ENCODE data around the gene RNH1. TPM values are rescaled to one million over a fixed set of nuclear protein-coding genes. Genes with fewer than 3 reads are reported as not detected.

RNH1 gene
- total RNA-seq, 4 donors from 2014 or later: 378 to 392 (median 383) TPM

- no peak for TF ChIP-seq POLR2A (IDR thresholded peaks at IDR 0.05)
- no peak for TF ChIP-seq POLR2AphosphoS5 (IDR thresholded peaks at IDR 0.05)
- TF ChIP-seq EP300 (IDR thresholded peaks at IDR 0.05): no peak
- no peak for TF ChIP-seq CTCF (IDR thresholded peaks at IDR 0.05)
- H3K4me3 ChIP-seq: peak overlapping the region; percentile 91
- H3K36me3 ChIP-seq: peaks cover 31% of the 10 kb centered on the region
- no peaks in the 10 kb centered on the region for H3K27me3 ChIP-seq
- peak; percentile 69 to 80 for DNase-seq (ENCODE audit: low spot score in 2 of 2)
- peak overlapping the region; percentile 20 for H3K27ac ChIP-seq
- H3K4me1 ChIP-seq: peaks cover 52% of the 10 kb centered on the region
- H3K9me3 ChIP-seq: no peaks in the 10 kb centered on the region
- WGBS: 78% methylated on average over 18 of the region's 37 CpGs
These were observed 26.7 kb upstream of the RNH1 start for GRCh38 chr11:533586-534395.

GRCh38 chr11:532986-533585 is 26.0 kb upstream of the RNH1 start:
- H3K27ac ChIP-seq: no peak overlapping the region
- peaks cover 31% of the 10 kb centered on the region for H3K36me3 ChIP-seq
- peaks cover 52% of the 10 kb centered on the region for H3K4me1 ChIP-seq
- H3K27me3 ChIP-seq: no peaks in the 10 kb centered on the region
- 62% methylated on average over 14 of the region's 33 CpGs for WGBS
- TF ChIP-seq CTCF (IDR thresholded peaks at IDR 0.05): no peak
- TF ChIP-seq POLR2A (IDR thresholded peaks at IDR 0.05): no peak
- no peak for TF ChIP-seq EP300 (IDR thresholded peaks at IDR 0.05)
- no peak for TF ChIP-seq POLR2AphosphoS5 (IDR thresholded peaks at IDR 0.05)
- H3K9me3 ChIP-seq: no peaks in the 10 kb centered on the region
- DNase-seq (ENCODE audit: low spot score in 2 of 2): peak; percentile 71 to 79
- H3K4me3 ChIP-seq: peak overlapping the region; percentile 91

- no peak overlapping the region for H3K4me3 ChIP-seq
- no peaks in the 10 kb centered on the region for H3K9me3 ChIP-seq
- H3K27ac ChIP-seq: no peak overlapping the region
- H3K36me3 ChIP-seq: peaks cover 31% of the 10 kb centered on the region
- H3K27me3 ChIP-seq: no peaks in the 10 kb centered on the region
- H3K4me1 ChIP-seq: peaks cover 47% of the 10 kb centered on the region
- no peak for TF ChIP-seq CTCF (IDR thresholded peaks at IDR 0.05)
- TF ChIP-seq POLR2A (IDR thresholded peaks at IDR 0.05): no peak
- TF ChIP-seq EP300 (IDR thresholded peaks at IDR 0.05): no peak
- TF ChIP-seq POLR2AphosphoS5 (IDR thresholded peaks at IDR 0.05): no peak
- DNase-seq (ENCODE audit: low spot score in 2 of 2): peak in 1 of 2 donors; percentile 79
- WGBS: 66% methylated on average over 7 of the region's 23 CpGs
These were observed 25.5 kb upstream of the RNH1 start for GRCh38 chr11:532527-532985.

- DNase-seq (ENCODE audit: low spot score in 2 of 2): no peak
- H3K4me3 ChIP-seq: no peak overlapping the region
- 91% methylated on average over 8 of the region's 18 CpGs for WGBS
- H3K27ac ChIP-seq: no peak overlapping the region
- peaks cover 42% of the 10 kb centered on the region for H3K4me1 ChIP-seq
- H3K27me3 ChIP-seq: no peaks in the 10 kb centered on the region
- peaks cover 31% of the 10 kb centered on the region for H3K36me3 ChIP-seq
- H3K9me3 ChIP-seq: no peaks in the 10 kb centered on the region
- TF ChIP-seq POLR2AphosphoS5 (IDR thresholded peaks at IDR 0.05) (no peak), CTCF (IDR thresholded peaks at IDR 0.05) (no peak), EP300 (IDR thresholded peaks at IDR 0.05) (no peak), POLR2A (IDR thresholded peaks at IDR 0.05) (no peak)
These were observed 25.0 kb upstream of the RNH1 start for GRCh38 chr11:531919-532526.
